H54 (cell line): ENCODE measurements around the gene GABRB3.

Source experiments
- DNase-seq: peaks from one replicate; pipeline ENCODE4 v3.0.0; 2011; ENCODE audit warnings: low spot score, mixed read lengths; ENCODE audit not compliant: insufficient read length
- FAIRE-seq: peaks from 3 replicates; lab custom pipeline; 2011; peaks lifted over from hg19 to GRCh38; lab: Jason Lieb, UNC
- POLR2A ChIP-seq: IDR thresholded peaks from 2 replicates; pipeline ENCODE4 v1.6.1; 2011; ENCODE audit warnings: low read depth, mild to moderate bottlenecking, low read length

The GABRB3 gene

DNA sequence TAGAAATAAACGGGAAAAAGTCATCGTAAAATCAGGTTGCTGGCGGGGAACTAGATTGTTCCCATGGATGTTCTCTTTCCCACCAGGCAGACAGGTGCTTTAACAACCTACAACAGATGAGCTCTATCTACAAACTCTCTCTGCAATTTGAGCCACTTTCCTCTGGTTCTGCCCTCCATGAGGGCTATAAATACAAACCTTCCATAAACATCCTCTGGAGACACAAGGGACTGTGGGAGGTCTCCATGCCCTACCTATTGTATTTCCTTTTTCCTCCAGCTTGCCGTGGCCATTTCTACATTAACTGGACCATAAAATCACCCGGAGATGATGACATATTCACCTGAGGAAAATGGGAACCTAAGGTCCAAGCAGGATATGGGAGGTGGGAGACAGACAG lies 151.1 kb downstream of the GABRB3 start:
- TF ChIP-seq POLR2A = no peak
- DNase-seq = no peak
- no peak for FAIRE-seq

GRCh38 chr15:26620528-26621458 lies 152.1 kb downstream of the GABRB3 start:
- no peak for TF ChIP-seq POLR2A
- FAIRE-seq (no peak), DNase-seq (no peak)

DNA sequence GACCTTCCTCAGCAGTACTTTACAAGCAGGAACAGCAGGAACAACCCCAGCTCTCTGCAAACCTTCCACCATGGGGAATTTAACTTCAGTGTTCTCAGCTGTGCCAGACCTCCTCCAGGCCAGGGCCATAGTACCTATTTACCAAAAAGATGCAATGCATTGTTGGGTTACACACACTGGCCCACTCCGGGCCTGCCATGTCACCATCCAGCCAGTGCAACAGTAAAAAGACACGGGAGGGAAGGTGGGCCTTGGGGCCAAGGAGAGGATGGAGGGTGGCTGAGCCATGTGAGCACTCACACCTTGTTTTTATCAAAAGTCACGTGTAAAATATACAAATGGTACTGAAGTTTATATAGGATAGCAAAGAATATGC lies 157.0 kb downstream of the GABRB3 start:
- FAIRE-seq = no peak
- TF ChIP-seq POLR2A = no peak
- DNase-seq = no peak

DNA sequence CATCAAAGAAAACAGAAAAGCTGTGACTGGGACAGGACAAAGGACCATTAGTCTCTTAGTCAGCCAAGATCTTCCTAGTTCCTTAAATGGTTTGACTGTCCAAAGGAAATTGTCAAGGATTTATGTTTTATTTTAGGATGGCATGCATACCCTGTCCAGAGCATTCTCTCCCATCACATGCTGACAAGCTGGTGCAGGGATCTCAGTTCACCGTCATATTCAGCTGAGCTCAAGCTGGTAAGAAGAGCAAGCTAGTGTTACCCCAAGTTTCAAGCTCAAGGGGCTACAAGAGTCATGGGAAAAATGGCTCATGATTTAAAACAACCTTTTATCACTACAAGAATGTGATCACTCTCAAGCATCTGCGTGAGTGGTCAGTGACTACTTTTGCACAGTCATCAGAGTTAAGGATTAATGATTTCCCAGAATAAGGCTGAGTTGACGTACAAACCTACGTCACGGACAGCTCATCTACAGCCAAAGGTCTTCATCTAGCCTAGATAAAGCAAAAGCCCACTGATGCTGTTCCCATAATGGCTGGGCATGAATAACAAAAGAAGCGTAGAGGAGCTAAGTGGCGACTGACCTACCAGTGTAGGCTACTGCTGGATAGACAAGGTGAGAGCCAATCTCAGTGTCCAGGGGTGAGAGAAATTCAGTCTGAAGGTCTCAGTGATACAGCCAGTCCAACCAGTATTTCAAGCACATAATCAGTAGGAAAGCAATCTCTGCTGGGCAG lies 157.5 kb downstream of the GABRB3 start:
- DNase-seq (no peak), FAIRE-seq (no peak)
- TF ChIP-seq POLR2A = no peak

DNA sequence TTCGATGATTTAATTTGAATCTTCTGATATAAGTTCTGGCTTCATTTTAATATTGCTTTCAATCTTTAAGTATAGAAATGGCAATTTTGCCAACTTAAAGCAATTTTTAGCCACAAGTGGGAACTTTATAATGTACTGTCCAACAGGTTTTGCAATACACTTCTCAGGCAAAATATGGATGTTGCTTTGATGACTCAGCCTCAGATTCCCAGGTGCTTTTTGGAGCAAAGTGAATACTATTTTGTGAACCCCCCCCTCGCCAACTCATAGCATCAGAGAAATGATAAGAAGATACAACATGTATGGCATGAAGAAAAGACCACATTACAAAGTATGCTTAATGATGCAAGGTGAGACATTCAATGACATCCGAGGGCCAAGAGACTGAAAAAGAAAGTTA lies 158.1 kb downstream of the GABRB3 start:
- no peak for FAIRE-seq

GRCh38 chr15:26598704-26599103 lies 174.2 kb downstream of the GABRB3 start:
- FAIRE-seq = no peak
- DNase-seq = no peak
- no peak for TF ChIP-seq POLR2A

More for the DNA sequence above, 158.1 kb downstream of the GABRB3 start:
- no peak for DNase-seq
- TF ChIP-seq POLR2A = no peak

DNA sequence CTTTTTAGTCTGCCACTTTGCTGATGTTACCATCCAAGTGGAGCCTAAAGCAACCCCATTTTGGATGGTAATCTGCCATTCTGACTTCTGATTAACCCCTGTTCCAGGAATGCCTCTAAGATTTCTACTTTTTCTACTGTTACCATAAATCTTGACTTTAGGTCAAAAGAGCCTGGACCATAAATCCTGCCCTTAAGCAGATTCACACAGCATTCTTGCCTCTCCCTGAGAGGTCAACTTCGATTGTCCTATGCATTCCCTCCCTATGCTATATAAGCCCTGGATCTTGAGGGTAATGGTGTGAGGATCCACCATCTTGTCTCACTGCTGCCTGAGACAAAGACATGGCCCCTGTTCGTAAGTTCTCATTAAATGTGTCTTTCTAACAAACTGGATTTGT lies 177.3 kb downstream of the GABRB3 start:
- no peak for TF ChIP-seq POLR2A
- no peak for DNase-seq
- FAIRE-seq = no peak

- FAIRE-seq (no peak), DNase-seq (no peak)
- TF ChIP-seq POLR2A = no peak
Measured at GRCh38 chr15:26590676-26591075, 182.2 kb downstream of the GABRB3 start.

DNA sequence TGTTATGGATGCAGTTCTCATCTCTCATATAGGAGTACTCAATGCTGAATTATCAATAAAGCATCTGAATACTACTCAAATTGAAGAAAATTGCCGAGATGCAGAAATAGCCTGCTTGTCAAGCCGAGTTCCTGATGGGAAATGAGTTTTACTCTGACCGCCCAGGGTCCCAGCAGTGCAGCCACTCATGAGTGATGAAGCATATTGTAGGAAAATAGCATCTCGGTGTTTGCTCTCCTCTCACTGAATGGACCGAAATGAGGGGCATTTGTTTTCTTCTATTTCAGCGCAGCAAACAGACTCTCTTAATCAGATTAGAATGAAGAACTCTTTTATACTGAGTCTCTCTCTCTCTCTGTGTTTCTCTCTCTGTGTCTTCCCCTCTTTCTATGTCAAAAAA lies 190.0 kb downstream of the GABRB3 start:
- TF ChIP-seq POLR2A = no peak
- FAIRE-seq = no peak
- DNase-seq = no peak

- no peak for TF ChIP-seq POLR2A
- no peak for FAIRE-seq
- DNase-seq = no peak
Measured at GRCh38 chr15:26580943-26581342, 191.9 kb downstream of the GABRB3 start.

DNA sequence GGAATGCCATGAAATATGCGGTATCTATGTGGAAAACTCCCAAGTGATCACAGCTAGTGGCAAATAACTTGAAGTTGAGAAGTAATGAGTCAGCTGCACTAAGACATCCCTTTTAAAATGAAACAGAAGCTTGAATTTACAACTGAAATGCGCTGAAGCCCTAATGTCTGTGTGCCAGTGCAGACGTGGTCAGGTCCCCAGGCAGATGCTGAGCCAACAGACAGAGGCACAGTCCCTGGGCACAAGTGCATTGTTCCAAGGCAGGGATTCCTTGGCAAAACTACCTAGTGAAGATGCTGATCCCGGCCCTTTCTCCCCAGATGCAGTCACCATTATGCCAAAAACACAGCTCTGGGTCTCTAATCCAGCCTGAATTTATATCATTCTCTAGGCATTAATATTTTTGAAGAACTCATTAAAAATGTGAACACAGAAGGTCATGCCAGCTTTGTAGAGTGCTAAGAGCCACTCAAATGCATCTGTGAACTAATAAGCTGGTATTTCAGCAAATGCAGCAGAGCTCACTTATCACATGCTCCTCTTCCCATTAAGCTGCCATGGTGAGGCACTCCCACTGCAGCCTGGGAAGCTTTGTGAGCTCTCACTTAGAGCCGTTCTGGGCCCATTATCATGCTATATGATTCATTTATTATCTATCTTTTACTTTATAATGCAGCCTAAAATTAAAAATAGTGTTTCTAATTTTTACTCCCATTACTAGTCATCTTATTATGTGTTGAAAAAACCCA lies 200.1 kb downstream of the GABRB3 start:
- DNase-seq (no peak), FAIRE-seq (no peak)
- no peak for TF ChIP-seq POLR2A

DNA sequence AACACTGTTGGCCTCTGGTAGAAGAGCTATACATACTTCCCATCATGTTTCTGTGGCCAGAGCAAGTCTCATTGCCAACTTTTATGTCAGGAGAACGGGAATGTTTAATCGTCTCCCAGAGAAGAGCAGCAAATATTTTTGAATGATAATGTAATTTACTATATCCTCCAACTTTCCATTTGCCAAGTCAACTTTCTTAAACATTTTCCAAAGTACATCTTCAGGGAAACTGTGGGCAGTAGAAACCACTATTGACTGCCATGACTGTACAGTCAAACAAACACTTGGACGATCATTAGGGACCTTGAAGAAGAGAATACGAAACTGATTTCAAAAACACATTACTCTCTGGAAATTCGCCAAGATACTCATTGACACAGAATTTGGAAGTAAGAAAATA lies 201.5 kb downstream of the GABRB3 start:
- no peak for TF ChIP-seq POLR2A
- DNase-seq (no peak), FAIRE-seq (no peak)

GRCh38 chr15:26565542-26565941 lies 207.3 kb downstream of the GABRB3 start:
- no peak for TF ChIP-seq POLR2A
- no peak for FAIRE-seq
- no peak for DNase-seq

- TF ChIP-seq POLR2A = no peak
- DNase-seq (no peak), FAIRE-seq (no peak)
Measured at GRCh38 chr15:26564361-26564760, 208.5 kb downstream of the GABRB3 start.

GRCh38 chr15:26562336-26562735 lies 210.5 kb downstream of the GABRB3 start:
- DNase-seq (no peak), FAIRE-seq (no peak)
- no peak for TF ChIP-seq POLR2A
